HCT116 (cell line): ENCODE measurements around the gene RBM19. TPM values are rescaled to one million over a fixed set of nuclear protein-coding genes. Genes with fewer than 3 reads are reported as not detected.

ENCODE experiments used
- ATAC-seq: fragments of 200-7000 bp; cut with Tn5 transposase; 2 replicates; pipeline ENCODE4 v1.9.1; 2020; ENCODE audit warnings: mild to moderate bottlenecking, moderate library complexity
- BruUV-seq: library from RNA; stranded (reverse); fragments of 400-500 nt; replicated peaks from 2 replicates; lab custom pipeline; 2021; lab: Mats Ljungman, UMichigan
- CTCF ChIA-PET: fragments of 300-600 bp; sonication (Branson Sonifier 250); formaldehyde crosslinking; loops from one replicate; lab custom pipeline; 2021; ENCODE audit warnings: antibody characterized with exemption; lab: Charles Lee
- POLR2A ChIA-PET: fragments of 300-600, 350-600 bp; sonication (Branson Sonifier 250); formaldehyde crosslinking; loops from one replicate; lab custom pipeline; 2021; ENCODE audit warnings: antibody characterized with exemption; lab: Charles Lee
- RAD21 ChIA-PET, 2 experiments: fragments of 300-600 bp; sonication (Branson Sonifier 250); formaldehyde crosslinking; loops; one replicate each; lab custom pipeline; 2023; ENCODE audit warnings: low total read pairs in 2 of 2; ENCODE audit not compliant: uncharacterized antibody in 2 of 2, unreplicated experiment in 2 of 2, low non-redundant PET in 1 of 2; lab: Charles Lee
- DNase-seq: peaks from one replicate; pipeline ENCODE4 v3.0.0-alpha.2; 2010; ENCODE audit warnings: low read depth, low spot score
- H2AFZ ChIP-seq: fragments of 200-600 bp; shearing (Covaris generic), sonication (generic); 2 replicates; pipeline ENCODE4 v1.6.1; 2017; ENCODE audit warnings: low read depth, mixed run types, mixed read lengths, antibody characterized with exemption, low read length; ENCODE audit not compliant: poor library complexity, severe bottlenecking
- H3K27ac ChIP-seq: 2 replicates; pipeline ENCODE4 v1.5.1; 2012; ENCODE audit warnings: low read depth, low read length
- H3K27me3 ChIP-seq: fragments of 200-600 bp; sonication (generic); 2 replicates; pipeline ENCODE4 v1.6.1; 2016; ENCODE audit warnings: mixed run types, low read length, mixed read lengths; ENCODE audit not compliant: insufficient read depth
- H3K36me3 ChIP-seq, 2 experiments: fragments of 200-500 bp in 1 of 2; fragments of 200-600 bp in 1 of 2; sonication (Bioruptor generic) in 1 of 2; sonication (generic) in 1 of 2; 2 replicates each; pipeline versions ENCODE4 v1.5.1 to v1.6.1; 2014 to 2016; ENCODE audit warnings: low read length in 2 of 2, inconsistent platforms in 1 of 2, mixed read lengths in 1 of 2, mixed run types in 1 of 2; ENCODE audit not compliant: insufficient read depth in 2 of 2, control insufficient read depth in 1 of 2
- H3K4me1 ChIP-seq, 2 experiments: fragments of 200-600 bp in 1 of 2; sonication (generic) in 1 of 2; 2 replicates each; pipeline versions ENCODE4 v1.5.1 to v1.6.1; 2012 to 2017; ENCODE audit warnings: low read length in 2 of 2, inconsistent platforms in 1 of 2, mild to moderate bottlenecking in 1 of 2, mixed read lengths in 1 of 2, mixed run types in 1 of 2, moderate library complexity in 1 of 2; ENCODE audit not compliant: insufficient read depth in 2 of 2, control insufficient read depth in 1 of 2
- H3K4me2 ChIP-seq: fragments of 200-600 bp; sonication (generic); 2 replicates; pipeline ENCODE4 v1.6.1; 2017; ENCODE audit warnings: mixed run types, low read length, mixed read lengths
- H3K4me3 ChIP-seq, 2 experiments: fragments of 200-600 bp in 1 of 2; sonication (generic) in 1 of 2; replicated peaks in 1 of 2; 2 replicates each; pipeline ENCODE4 v1.5.1; 2011 to 2016; ENCODE audit warnings: low read length in 2 of 2, control low read depth in 1 of 2, low read depth in 1 of 2, mild to moderate bottlenecking in 1 of 2, mixed read lengths in 1 of 2, mixed run types in 1 of 2
- H3K79me2 ChIP-seq: fragments of 200-600 bp; sonication (generic); 2 replicates; pipeline ENCODE4 v1.6.1; 2017; ENCODE audit warnings: mild to moderate bottlenecking, mixed run types, low read length, moderate library complexity, mixed read lengths; ENCODE audit not compliant: insufficient read depth
- H3K9ac ChIP-seq: fragments of 200-600 bp; sonication (generic); 2 replicates; pipeline ENCODE4 v1.6.1; 2016; ENCODE audit warnings: low read length, mixed read lengths
- H3K9me2 ChIP-seq: fragments of 200-600 bp; sonication (generic), shearing (Covaris generic); 2 replicates; pipeline ENCODE4 v1.6.1; 2017; ENCODE audit warnings: mixed run types, mild to moderate bottlenecking, moderate library complexity; ENCODE audit not compliant: insufficient read depth
- H3K9me3 ChIP-seq, 2 experiments: fragments of 200-500 bp in 1 of 2; fragments of 200-600 bp in 1 of 2; sonication (Bioruptor generic) in 1 of 2; sonication (generic) in 1 of 2; 2 replicates each; pipeline ENCODE4 v1.6.1; 2014 to 2017; ENCODE audit warnings: low read length in 2 of 2, mixed read lengths in 2 of 2, inconsistent platforms in 1 of 2, low read depth in 1 of 2, mild to moderate bottlenecking in 1 of 2, mixed run types in 1 of 2, moderate library complexity in 1 of 2; ENCODE audit not compliant: control insufficient read depth in 1 of 2, insufficient read depth in 1 of 2
- H4K20me1 ChIP-seq: fragments of 200-600 bp; sonication (generic), shearing (Covaris generic); 2 replicates; pipeline ENCODE4 v1.6.1; 2017; ENCODE audit warnings: mixed run types, mild to moderate bottlenecking, moderate library complexity; ENCODE audit not compliant: insufficient read depth
- CBX3 ChIP-seq: IDR thresholded peaks from 2 replicates; pipeline ENCODE4 v1.6.1; 2012; ENCODE audit warnings: low read depth
- CTCF ChIP-seq, 3 experiments: fragments of 200-600 bp in 1 of 3; sonication (generic) in 1 of 3; IDR thresholded peaks in 2 of 3; conservative IDR thresholded peaks in 1 of 3; 2 replicates each; pipeline ENCODE4 v1.5.1; 2012 to 2017; ENCODE audit warnings: low read depth in 2 of 3, low read length in 2 of 3, antibody characterized with exemption in 1 of 3, borderline replicate concordance in 1 of 3, control low read depth in 1 of 3, mild to moderate bottlenecking in 1 of 3, mixed read lengths in 1 of 3, mixed run types in 1 of 3, moderate library complexity in 1 of 3; ENCODE audit not compliant: insufficient read depth in 1 of 3
- MAX ChIP-seq: IDR thresholded peaks from 2 replicates; pipeline ENCODE4 v1.6.1; 2012
- POLR2A ChIP-seq: IDR thresholded peaks from 2 replicates; pipeline ENCODE4 v1.7.0; 2011; ENCODE audit warnings: borderline replicate concordance; ENCODE audit not compliant: insufficient read depth, insufficient read length; ENCODE audit errors: extremely low read depth
- RAD21 ChIP-seq: IDR thresholded peaks from 2 replicates; pipeline ENCODE4 v1.6.1; 2012; ENCODE audit warnings: low read depth, mild to moderate bottlenecking
- SP1 ChIP-seq: IDR thresholded peaks from 2 replicates; pipeline ENCODE4 v1.6.1; 2012; ENCODE audit warnings: low read depth
- SRF ChIP-seq: IDR thresholded peaks from 2 replicates; pipeline ENCODE4 v1.6.1; 2012; ENCODE audit warnings: low read depth
- TCF7L2 ChIP-seq: IDR thresholded peaks from 2 replicates; pipeline ENCODE4 v1.7.0; 2011; ENCODE audit warnings: borderline replicate concordance, inconsistent platforms; ENCODE audit not compliant: insufficient read depth, insufficient read length; ENCODE audit errors: extremely low read depth
- YY1 ChIP-seq: IDR thresholded peaks from 2 replicates; pipeline ENCODE4 v1.6.1; 2011; ENCODE audit warnings: low read length, low read depth, moderate library complexity, mild to moderate bottlenecking; ENCODE audit not compliant: insufficient replicate concordance; ENCODE audit errors: extremely low read depth
- intact Hi-C: fragments of 100-400 bp; cut with micrococcal nuclease; formaldehyde crosslinking; loops from 2 replicates; pipeline ENCODE4 v1.10.0; 2022
- total RNA-seq: library from RNA; stranded (reverse); gene quantifications from one replicate; pipeline ENCODE4 v1.2.1, GENCODE V29; 2021; ENCODE audit not compliant: unreplicated experiment

RBM19 gene
- total RNA-seq, 1 experiment from 2014 or later: 30.7 TPM

GRCh38 chr12:113941208-113941486 lies 25.0 kb downstream of the RBM19 start (continued):
- no peak for TF ChIP-seq POLR2A
- no peak for TF ChIP-seq CTCF (IDR thresholded peaks at IDR 0.05 in 2 of 3, conservative IDR thresholded peaks at IDR 0.05 in 1 of 3; ENCODE audit: borderline replicate concordance in 1 of 3, insufficient read depth in 1 of 3, low read depth in 2 of 3, low read length in 2 of 3)
- TF ChIP-seq, all 23 proteins: peak for 0

- intact Hi-C loops: no loop called here
- no peaks in the 10 kb centered on the region for H3K79me2 ChIP-seq
- H3K36me3 ChIP-seq: peaks cover 12 to 13% of the 10 kb centered on the region in 2 experiments
- H3K4me2 ChIP-seq: no peak overlapping the region
- H4K20me1 ChIP-seq: no peaks in the 10 kb centered on the region
- TF ChIP-seq RAD21 (no peak), CTCF (IDR thresholded peaks at IDR 0.05 in 2 of 3, conservative IDR thresholded peaks at IDR 0.05 in 1 of 3; ENCODE audit: borderline replicate concordance in 1 of 3, insufficient read depth in 1 of 3, low read depth in 2 of 3, low read length in 2 of 3) (peak in 2 of 3 experiments; percentile 3 to 16; a peak in 1 of 6 replicates), CBX3 (no peak), TCF7L2 (no peak), YY1 (no peak), SRF (no peak), MAX (no peak), SP1 (no peak)
- RAD21 ChIA-PET: no interaction called here
- H3K4me3 ChIP-seq: no peak overlapping the region
- POLR2A ChIA-PET: no interaction called here
- H3K9ac ChIP-seq: no peak overlapping the region
- H3K4me1 ChIP-seq: no peaks in the 10 kb centered on the region
- no peaks in the 10 kb centered on the region for H3K27me3 ChIP-seq
- BruUV-seq: no TSS peak
- CTCF ChIA-PET: interaction anchor here (1.0 kb wide), 1 partner anchor 15 kb away, joined by 3 read pairs; no protein-coding TSS in a partner anchor
- no peak overlapping the region for H3K27ac ChIP-seq
- DNase-seq: no peak
- H3K9me3 ChIP-seq: no peaks in the 10 kb centered on the region
- no peak overlapping the region for H2AFZ ChIP-seq
- H3K9me2 ChIP-seq: no peaks in the 10 kb centered on the region
- ATAC-seq: peak; percentile 53; the same call in 1 of the 2 replicates
Measured at GRCh38 chr12:113940357-113941207, 25.5 kb downstream of the RBM19 start.
